MCF 10A (cell line): Measurements from ENCODE around the gene RRBP1. TPM values are rescaled to one million over a fixed set of nuclear protein-coding genes. Genes with fewer than 3 reads are reported as not detected.

Experiments used
- BruUV-seq: library from RNA; stranded (reverse); fragments of 400-500 nt; replicated peaks from 2 replicates; lab custom pipeline; 2021; lab: Mats Ljungman, UMichigan
- CTCF ChIA-PET: fragments of 300-600 bp; sonication (Branson Sonifier 250); formaldehyde crosslinking; extraction: SDS; loops from one replicate; lab custom pipeline; 2021; ENCODE audit warnings: antibody characterized with exemption, inconsistent platforms; lab: Yijun Ruan, JAX
- POLR2A ChIA-PET: fragments of 300-600, 350-650 bp; sonication (Branson Sonifier 250); formaldehyde crosslinking; extraction: SDS; loops from one replicate; lab custom pipeline; 2020; ENCODE audit warnings: antibody characterized with exemption, inconsistent platforms; lab: Yijun Ruan, JAX
- DNase-seq: peaks from one replicate; pipeline ENCODE4 v3.0.0-alpha.2; 2018; ENCODE audit not compliant: unreplicated experiment
- H3K27ac Mint-ChIP-seq: one replicate; pipeline ENCODE4 v1.8.0; 2022; ENCODE audit warnings: mild to moderate bottlenecking, low read depth, mixed read lengths; ENCODE audit not compliant: unreplicated experiment
- H3K27me3 Mint-ChIP-seq: one replicate; pipeline ENCODE4 v1.8.0; 2022; ENCODE audit warnings: mixed read lengths; ENCODE audit not compliant: insufficient read depth, unreplicated experiment
- H3K36me3 Mint-ChIP-seq: one replicate; pipeline ENCODE4 v1.8.0; 2022; ENCODE audit warnings: mild to moderate bottlenecking, moderate library complexity, mixed read lengths; ENCODE audit not compliant: insufficient read depth, unreplicated experiment
- H3K4me1 Mint-ChIP-seq: one replicate; pipeline ENCODE4 v1.8.0; 2022; ENCODE audit warnings: mixed read lengths; ENCODE audit not compliant: insufficient read depth, unreplicated experiment
- H3K4me3 Mint-ChIP-seq: one replicate; pipeline ENCODE4 v1.8.0; 2022; ENCODE audit warnings: mild to moderate bottlenecking, moderate library complexity, mixed read lengths; ENCODE audit not compliant: unreplicated experiment
- H3K9me3 Mint-ChIP-seq: one replicate; pipeline ENCODE4 v1.8.0; 2022; ENCODE audit warnings: mixed read lengths; ENCODE audit not compliant: unreplicated experiment
- CTCF ChIP-seq: fragments of 200-600 bp; IDR thresholded peaks from one replicate; pipeline ENCODE4 v1.8.0; 2022; ENCODE audit warnings: antibody characterized with exemption, mild to moderate bottlenecking; ENCODE audit not compliant: unreplicated experiment
- intact Hi-C: fragments of 100-400 bp; cut with micrococcal nuclease; formaldehyde crosslinking; loops from 2 replicates; pipeline ENCODE4 v1.14.1; 2022
- total RNA-seq: library from RNA; stranded (reverse); gene quantifications from 2 replicates; pipeline ENCODE4 v1.2.3, GENCODE V29; 2022

RRBP1 gene
- total RNA-seq, 1 experiment from 2014 or later, result 203 TPM

- no peak for DNase-seq
- Mint-ChIP-seq H3K36me3 (peaks cover 30% of the 10 kb centered on the region), H3K4me3 (no peak overlapping the region), H3K27ac (no peak overlapping the region), H3K9me3 (no peaks in the 10 kb centered on the region), H3K27me3 (no peaks in the 10 kb centered on the region), H3K4me1 (no peaks in the 10 kb centered on the region)
- ChIA-PET POLR2A (interaction anchor here (0.6 kb wide), 1 partner anchor 69 kb away, joined by 3 read pairs; no protein-coding TSS in a partner anchor), CTCF (interaction anchor here (0.6 to 1.7 kb wide), 5 partner anchors 12 to 107 kb away, joined by 3 to 9 read pairs (median 5); no protein-coding TSS in a partner anchor)
- no TSS peak for BruUV-seq
- intact Hi-C loops, result no loop called here
- TF ChIP-seq CTCF, result no peak
Measured at GRCh38 chr20:17641993-17642392, 40.0 kb downstream of the RRBP1 start.

- H3K27me3 Mint-ChIP-seq, result no peaks in the 10 kb centered on the region
- DNase-seq, result no peak
- H3K27ac Mint-ChIP-seq, result no peak overlapping the region
- H3K9me3 Mint-ChIP-seq, result no peaks in the 10 kb centered on the region
- no peaks in the 10 kb centered on the region for H3K4me1 Mint-ChIP-seq
- intact Hi-C loops, result no loop called here
- no peak for TF ChIP-seq CTCF
- CTCF ChIA-PET, result interaction anchor here (0.6 to 1.7 kb wide), 6 partner anchors 13 to 136 kb away, joined by 3 to 9 read pairs (median 4); no protein-coding TSS in a partner anchor
- BruUV-seq, result no TSS peak
- peaks cover 35% of the 10 kb centered on the region for H3K36me3 Mint-ChIP-seq
- no peak overlapping the region for H3K4me3 Mint-ChIP-seq
- POLR2A ChIA-PET, result interaction anchor here (0.6 kb wide), 1 partner anchor 69 kb away, joined by 3 read pairs; no protein-coding TSS in a partner anchor
Measured at GRCh38 chr20:17641520-17641964, 40.5 kb downstream of the RRBP1 start.

GRCh38 chr20:17640875-17641378, 41.1 kb downstream of the RRBP1 start:
- no TSS peak for BruUV-seq

More at GRCh38 chr20:17640875-17641378, 41.1 kb downstream of the RRBP1 start:
- ChIA-PET POLR2A (no interaction called here), CTCF (interaction anchor here (0.7 to 3.4 kb wide), 5 partner anchors 8 to 136 kb away, joined by 3 to 20 read pairs (median 7); no protein-coding TSS in a partner anchor)
- no peaks in the 10 kb centered on the region for H3K27me3 Mint-ChIP-seq
- H3K36me3 Mint-ChIP-seq, result peaks cover 35% of the 10 kb centered on the region
- H3K27ac Mint-ChIP-seq, result no peak overlapping the region
- no peaks in the 10 kb centered on the region for H3K9me3 Mint-ChIP-seq
- intact Hi-C loops, result no loop called here
- no peak overlapping the region for H3K4me3 Mint-ChIP-seq
- H3K4me1 Mint-ChIP-seq, result no peaks in the 10 kb centered on the region
- DNase-seq, result no peak
- no peak for TF ChIP-seq CTCF
